NB4 (cell line): Measurements from ENCODE around the gene C10orf71.

Experiments used
- MYC ChIP-seq: IDR thresholded peaks from 2 replicates; pipeline ENCODE4 v1.6.1; 2011; ENCODE audit warnings: low read depth, low read length
- POLR2A ChIP-seq: IDR thresholded peaks from 2 replicates; pipeline ENCODE4 v1.6.1; 2011; ENCODE audit warnings: mild to moderate bottlenecking; ENCODE audit not compliant: insufficient read length; ENCODE audit errors: extremely low read depth
- TF ChIP-seq, protein P1 (sequence below): IDR thresholded peaks from one replicate; pipeline ENCODE4 v1.5.1; 2012; ENCODE audit warnings: low read depth, low read length
- TF ChIP-seq, protein P2 (sequence below): IDR thresholded peaks from 2 replicates; pipeline ENCODE4 v1.6.1; 2011; ENCODE audit warnings: low read depth, low read length

DNA sequence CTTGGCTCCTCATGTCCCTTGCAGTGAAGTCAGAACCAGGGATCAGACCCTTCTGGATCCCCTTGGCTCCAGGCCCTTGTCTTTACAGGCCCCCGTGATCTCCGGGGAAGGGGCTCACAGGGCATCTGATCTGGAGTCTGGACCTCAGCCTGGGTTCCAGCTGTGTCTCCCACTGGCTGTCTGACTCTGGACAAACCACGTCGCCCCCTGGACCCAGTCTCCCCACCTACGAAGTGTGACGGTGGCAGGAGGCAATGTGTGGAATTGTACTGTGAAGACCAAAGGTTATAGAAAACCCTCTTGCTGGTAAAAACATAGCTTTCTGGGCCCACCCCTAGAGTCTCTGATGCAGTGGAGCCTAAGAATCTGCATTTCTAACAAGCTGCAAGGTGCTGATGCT, 15.5 kb upstream of the C10orf71 start:
- TF ChIP-seq POLR2A (no peak), MYC (no peak)
- TF ChIP-seq, protein P1, sequence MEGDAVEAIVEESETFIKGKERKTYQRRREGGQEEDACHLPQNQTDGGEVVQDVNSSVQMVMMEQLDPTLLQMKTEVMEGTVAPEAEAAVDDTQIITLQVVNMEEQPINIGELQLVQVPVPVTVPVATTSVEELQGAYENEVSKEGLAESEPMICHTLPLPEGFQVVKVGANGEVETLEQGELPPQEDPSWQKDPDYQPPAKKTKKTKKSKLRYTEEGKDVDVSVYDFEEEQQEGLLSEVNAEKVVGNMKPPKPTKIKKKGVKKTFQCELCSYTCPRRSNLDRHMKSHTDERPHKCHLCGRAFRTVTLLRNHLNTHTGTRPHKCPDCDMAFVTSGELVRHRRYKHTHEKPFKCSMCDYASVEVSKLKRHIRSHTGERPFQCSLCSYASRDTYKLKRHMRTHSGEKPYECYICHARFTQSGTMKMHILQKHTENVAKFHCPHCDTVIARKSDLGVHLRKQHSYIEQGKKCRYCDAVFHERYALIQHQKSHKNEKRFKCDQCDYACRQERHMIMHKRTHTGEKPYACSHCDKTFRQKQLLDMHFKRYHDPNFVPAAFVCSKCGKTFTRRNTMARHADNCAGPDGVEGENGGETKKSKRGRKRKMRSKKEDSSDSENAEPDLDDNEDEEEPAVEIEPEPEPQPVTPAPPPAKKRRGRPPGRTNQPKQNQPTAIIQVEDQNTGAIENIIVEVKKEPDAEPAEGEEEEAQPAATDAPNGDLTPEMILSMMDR = no peak
- TF ChIP-seq, protein P2, sequence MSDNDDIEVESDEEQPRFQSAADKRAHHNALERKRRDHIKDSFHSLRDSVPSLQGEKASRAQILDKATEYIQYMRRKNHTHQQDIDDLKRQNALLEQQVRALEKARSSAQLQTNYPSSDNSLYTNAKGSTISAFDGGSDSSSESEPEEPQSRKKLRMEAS = no peak
